A673 (cell line): Measurements from ENCODE around the gene PLIN4. TPM values are rescaled to one million over a fixed set of nuclear protein-coding genes. Genes with fewer than 3 reads are reported as not detected.

Source experiments
- BruUV-seq: library from RNA; stranded (reverse); fragments of 400-500 nt; replicated peaks from 2 replicates; lab custom pipeline; 2021; lab: Mats Ljungman, UMichigan
- CTCF ChIA-PET: fragments of 300-600 bp; sonication (Branson Sonifier 250); formaldehyde crosslinking; loops from one replicate; lab custom pipeline; 2022; ENCODE audit warnings: antibody characterized with exemption; lab: Charles Lee
- POLR2A ChIA-PET: fragments of 300-600 bp; sonication (Branson Sonifier 250); formaldehyde crosslinking; loops from one replicate; lab custom pipeline; 2022; ENCODE audit warnings: antibody characterized with exemption; ENCODE audit not compliant: low non-redundant PET; lab: Charles Lee
- DNase-seq: peaks from one replicate; pipeline ENCODE4 v3.0.0-alpha.2; 2015; ENCODE audit warnings: low spot score
- H3K27ac ChIP-seq: fragments of 200-600 bp; sonication (generic); 2 replicates; pipeline ENCODE4 v1.5.1; 2016; ENCODE audit warnings: mixed run types, low read depth, mild to moderate bottlenecking, mixed read lengths, antibody characterized with exemption, low read length; ENCODE audit not compliant: poor library complexity, severe bottlenecking
- H3K27me3 ChIP-seq: fragments of 200-600 bp; sonication (generic); replicated peaks from 2 replicates; pipeline ENCODE4 v1.6.1; 2017; ENCODE audit warnings: mixed run types, low read depth, mild to moderate bottlenecking, mixed read lengths, antibody characterized with exemption, low read length; ENCODE audit not compliant: insufficient read depth, poor library complexity
- H3K36me3 ChIP-seq: fragments of 200-600 bp; sonication (generic); 2 replicates; pipeline ENCODE4 v1.6.1; 2016; ENCODE audit warnings: mixed run types, mild to moderate bottlenecking, mixed read lengths, antibody characterized with exemption, low read length; ENCODE audit not compliant: insufficient read depth, poor library complexity, severe bottlenecking
- H3K4me1 ChIP-seq: fragments of 200-600 bp; sonication (generic); 2 replicates; pipeline ENCODE4 v1.6.1; 2017; ENCODE audit warnings: mixed run types, mild to moderate bottlenecking, mixed read lengths, antibody characterized with exemption, low read length; ENCODE audit not compliant: insufficient read depth, poor library complexity, severe bottlenecking
- H3K4me3 ChIP-seq: fragments of 200-600 bp; sonication (generic); 2 replicates; pipeline ENCODE4 v1.5.1; 2016; ENCODE audit warnings: low read depth, mixed run types, mild to moderate bottlenecking, mixed read lengths, low read length; ENCODE audit not compliant: poor library complexity, severe bottlenecking
- H3K9me3 ChIP-seq: fragments of 200-600 bp; sonication (generic); 2 replicates; pipeline ENCODE4 v1.6.1; 2016; ENCODE audit warnings: mixed run types, low read depth, mild to moderate bottlenecking, mixed read lengths, antibody characterized with exemption, low read length; ENCODE audit not compliant: poor library complexity, severe bottlenecking
- CTCF ChIP-seq: fragments of 300-800, 200-600 bp; sonication (generic); conservative IDR thresholded peaks from 2 replicates; pipeline ENCODE4 v1.5.1; 2017; ENCODE audit warnings: low read depth, mild to moderate bottlenecking, antibody characterized with exemption, low read length, moderate library complexity, mixed read lengths
- EZH2 ChIP-seq: fragments of 200-600 bp; sonication (generic); IDR thresholded peaks from 2 replicates; pipeline ENCODE4 v1.6.1; 2017; ENCODE audit warnings: borderline replicate concordance, low read depth, mild to moderate bottlenecking, mixed read lengths, antibody characterized with exemption, low read length; ENCODE audit not compliant: poor library complexity, severe bottlenecking
- intact Hi-C: fragments of 100-400 bp; cut with micrococcal nuclease; formaldehyde crosslinking; loops from one replicate; pipeline ENCODE4 v1.10.0; 2022; ENCODE audit not compliant: unreplicated experiment
- total RNA-seq: library from RNA; stranded (reverse); gene quantifications from 2 replicates; pipeline ENCODE4 v1.2.3, GENCODE V29; 2021

Gene PLIN4
- total RNA-seq, 1 experiment from 2014 or later: 1.0 TPM

GRCh38 chr19:4493104-4493928 is 25.0 kb downstream of the PLIN4 start:
- Histone ChIP-seq H3K9me3 (no peaks in the 10 kb centered on the region), H3K36me3 (peaks cover 35% of the 10 kb centered on the region), H3K4me1 (no peaks in the 10 kb centered on the region), H3K27ac (no peak overlapping the region), H3K4me3 (no peak overlapping the region), H3K27me3 (no peaks in the 10 kb centered on the region)
- DNase-seq: no peak
- TF ChIP-seq EZH2: no peak
- no peak for TF ChIP-seq CTCF
- no TSS peak for BruUV-seq
- ChIA-PET CTCF (no interaction called here), POLR2A (no interaction called here)
- intact Hi-C loops: no loop called here

DNA sequence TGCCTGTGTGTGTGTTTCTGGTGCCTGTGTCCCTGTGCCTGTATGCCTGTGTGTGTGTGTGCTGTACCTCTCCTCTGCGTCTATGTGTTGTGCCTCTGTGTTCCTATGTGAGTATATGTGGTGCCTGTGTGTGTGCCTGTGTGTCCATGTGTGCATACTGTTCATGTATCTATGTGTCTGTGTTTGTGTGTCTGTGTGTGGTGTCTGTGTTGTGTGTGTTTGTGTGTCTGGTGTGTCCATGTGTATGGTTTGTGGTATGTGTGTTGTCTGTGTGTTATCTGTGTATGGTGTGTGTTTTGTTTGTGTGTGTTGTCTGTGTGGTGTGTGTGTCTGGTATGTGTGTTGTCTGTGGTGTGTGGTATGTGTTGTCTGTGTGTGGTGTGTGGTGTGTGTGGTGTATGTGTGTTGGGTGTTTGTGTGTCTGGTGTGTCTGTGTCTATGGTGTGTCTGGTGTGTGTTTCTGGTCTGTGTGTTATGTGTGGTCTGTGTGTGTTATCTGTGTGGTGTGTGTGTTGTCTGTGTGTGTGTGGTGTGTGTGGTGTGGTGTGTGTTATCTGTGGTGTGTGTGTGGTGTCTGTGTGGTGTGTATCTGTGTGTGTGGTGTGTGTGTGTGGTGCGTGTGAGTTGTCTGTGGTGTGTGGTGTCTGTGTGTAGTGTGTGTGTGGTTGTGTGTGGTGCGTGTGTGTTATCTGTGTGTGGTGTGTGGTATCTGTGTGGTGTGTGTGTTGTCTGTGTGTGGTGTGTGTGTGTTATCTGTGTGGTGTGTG is 25.8 kb downstream of the PLIN4 start:
- TF ChIP-seq EZH2 (no peak), CTCF (no peak)
- Histone ChIP-seq H3K36me3 (peaks cover 33% of the 10 kb centered on the region), H3K27me3 (no peaks in the 10 kb centered on the region), H3K27ac (no peak overlapping the region), H3K4me3 (no peak overlapping the region), H3K9me3 (no peaks in the 10 kb centered on the region), H3K4me1 (no peaks in the 10 kb centered on the region)
- POLR2A ChIA-PET: no interaction called here
- CTCF ChIA-PET: no interaction called here
- BruUV-seq: no TSS peak
- intact Hi-C loops: no loop called here
- no peak for DNase-seq

DNA sequence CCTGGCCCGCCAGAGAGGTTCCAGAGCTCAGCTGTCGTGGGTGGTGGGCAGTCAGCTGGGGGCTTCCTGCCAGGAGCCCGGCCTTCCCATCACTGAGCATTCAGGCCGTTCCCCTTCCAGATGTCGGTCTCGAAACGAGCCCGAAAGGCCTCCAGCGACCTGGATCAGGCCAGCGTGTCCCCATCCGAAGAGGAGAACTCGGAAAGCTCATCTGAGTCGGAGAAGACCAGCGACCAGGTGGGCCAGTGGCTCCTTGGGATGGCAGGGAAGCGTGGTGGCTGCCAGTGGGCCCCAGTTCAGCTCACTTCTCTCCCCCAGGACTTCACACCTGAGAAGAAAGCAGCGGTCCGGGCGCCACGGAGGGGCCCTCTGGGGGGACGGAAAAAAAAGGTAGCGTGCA is 26.8 kb downstream of the PLIN4 start:
- POLR2A ChIA-PET: no interaction called here
- intact Hi-C loops: no loop called here
- Histone ChIP-seq H3K4me3 (no peak overlapping the region), H3K36me3 (peaks cover 33% of the 10 kb centered on the region), H3K27ac (no peak overlapping the region), H3K4me1 (no peaks in the 10 kb centered on the region), H3K27me3 (no peaks in the 10 kb centered on the region), H3K9me3 (no peaks in the 10 kb centered on the region)
- TF ChIP-seq EZH2 (no peak), CTCF (no peak)
- no TSS peak for BruUV-seq
- CTCF ChIA-PET: no interaction called here
- no peak for DNase-seq
